Bronchial epithelial cell (primary cell): ENCODE data around the gene ENDOU. TPM values are rescaled to one million over a fixed set of nuclear protein-coding genes. Genes with fewer than 3 reads are reported as not detected.
A peak's percentile ranks its signal among the peaks of the same experiment; 100 is the strongest.

Experiments used
- DNase-seq: peaks from one replicate; pipeline ENCODE4 v3.0.0-alpha.2; 2010; ENCODE audit warnings: low read depth
- FAIRE-seq: peaks from 2 replicates; lab custom pipeline; 2011; peaks lifted over from hg19 to GRCh38; lab: Jason Lieb, UNC
- H3K27me3 ChIP-seq: 2 replicates; pipeline ENCODE4 v1.5.1; 2011; ENCODE audit warnings: low read length; ENCODE audit not compliant: control insufficient read depth, insufficient read depth
- H3K36me3 ChIP-seq: 2 replicates; pipeline ENCODE4 v1.5.1; 2011; ENCODE audit warnings: low read length; ENCODE audit not compliant: control insufficient read depth, insufficient read depth
- H3K4me3 ChIP-seq: 2 replicates; pipeline ENCODE4 v1.5.1; 2011; ENCODE audit warnings: mild to moderate bottlenecking, low read depth, low read length, control low read depth
- total RNA-seq: library from RNA; depleted of rRNA; stranded (reverse); fragments of >200 nt; gene quantifications from 2 replicates; pipeline ENCODE4 v1.2.1, GENCODE V29; 2014
- TF ChIP-seq, protein P1 (sequence below): IDR thresholded peaks from 2 replicates; pipeline ENCODE4 v1.5.1; 2011; ENCODE audit warnings: mild to moderate bottlenecking, moderate library complexity, low read length, control low read depth, inconsistent platforms; ENCODE audit not compliant: insufficient read depth, severe bottlenecking

Gene ENDOU
- total RNA-seq, 1 donor from 2014 or later = not detected

DNA sequence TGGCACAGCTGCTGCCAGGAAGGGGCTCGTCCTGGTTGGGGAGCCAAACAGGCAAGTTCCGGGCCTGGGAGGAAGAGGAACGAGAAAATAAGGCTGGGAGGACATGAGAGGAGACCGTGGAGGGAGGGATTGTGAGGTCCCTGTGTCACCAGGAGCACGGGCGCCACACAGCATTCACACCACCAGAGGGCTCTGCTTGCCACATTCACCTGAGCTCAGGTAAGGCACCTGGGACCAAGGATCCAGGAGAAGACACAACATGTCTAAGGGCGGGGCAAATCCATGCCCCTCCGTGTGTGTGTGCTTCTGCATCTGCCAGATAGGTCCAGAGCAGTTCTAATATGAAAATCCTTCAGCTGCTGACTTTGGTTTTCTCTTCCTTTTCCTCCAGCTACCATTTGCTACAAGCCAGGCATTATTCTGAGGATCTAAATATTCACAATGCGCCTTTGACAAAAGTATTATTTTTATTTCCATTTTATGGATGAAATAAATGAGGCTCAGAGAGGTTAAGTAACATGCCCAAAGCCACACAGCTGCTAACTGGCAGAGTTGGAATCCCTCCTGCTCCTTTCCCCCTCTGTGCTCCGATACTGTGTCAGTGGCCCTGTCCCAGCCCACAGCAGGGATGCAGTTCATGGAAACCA is 18.8 kb upstream of the ENDOU start:
- H3K27me3 ChIP-seq = no peaks in the 10 kb centered on the region
- TF ChIP-seq, protein P1, sequence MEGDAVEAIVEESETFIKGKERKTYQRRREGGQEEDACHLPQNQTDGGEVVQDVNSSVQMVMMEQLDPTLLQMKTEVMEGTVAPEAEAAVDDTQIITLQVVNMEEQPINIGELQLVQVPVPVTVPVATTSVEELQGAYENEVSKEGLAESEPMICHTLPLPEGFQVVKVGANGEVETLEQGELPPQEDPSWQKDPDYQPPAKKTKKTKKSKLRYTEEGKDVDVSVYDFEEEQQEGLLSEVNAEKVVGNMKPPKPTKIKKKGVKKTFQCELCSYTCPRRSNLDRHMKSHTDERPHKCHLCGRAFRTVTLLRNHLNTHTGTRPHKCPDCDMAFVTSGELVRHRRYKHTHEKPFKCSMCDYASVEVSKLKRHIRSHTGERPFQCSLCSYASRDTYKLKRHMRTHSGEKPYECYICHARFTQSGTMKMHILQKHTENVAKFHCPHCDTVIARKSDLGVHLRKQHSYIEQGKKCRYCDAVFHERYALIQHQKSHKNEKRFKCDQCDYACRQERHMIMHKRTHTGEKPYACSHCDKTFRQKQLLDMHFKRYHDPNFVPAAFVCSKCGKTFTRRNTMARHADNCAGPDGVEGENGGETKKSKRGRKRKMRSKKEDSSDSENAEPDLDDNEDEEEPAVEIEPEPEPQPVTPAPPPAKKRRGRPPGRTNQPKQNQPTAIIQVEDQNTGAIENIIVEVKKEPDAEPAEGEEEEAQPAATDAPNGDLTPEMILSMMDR = peak; percentile 96
- no peak overlapping the region for H3K4me3 ChIP-seq
- no peaks in the 10 kb centered on the region for H3K36me3 ChIP-seq
- DNase-seq = peak; percentile 73
- FAIRE-seq = peak; percentile 58

DNA sequence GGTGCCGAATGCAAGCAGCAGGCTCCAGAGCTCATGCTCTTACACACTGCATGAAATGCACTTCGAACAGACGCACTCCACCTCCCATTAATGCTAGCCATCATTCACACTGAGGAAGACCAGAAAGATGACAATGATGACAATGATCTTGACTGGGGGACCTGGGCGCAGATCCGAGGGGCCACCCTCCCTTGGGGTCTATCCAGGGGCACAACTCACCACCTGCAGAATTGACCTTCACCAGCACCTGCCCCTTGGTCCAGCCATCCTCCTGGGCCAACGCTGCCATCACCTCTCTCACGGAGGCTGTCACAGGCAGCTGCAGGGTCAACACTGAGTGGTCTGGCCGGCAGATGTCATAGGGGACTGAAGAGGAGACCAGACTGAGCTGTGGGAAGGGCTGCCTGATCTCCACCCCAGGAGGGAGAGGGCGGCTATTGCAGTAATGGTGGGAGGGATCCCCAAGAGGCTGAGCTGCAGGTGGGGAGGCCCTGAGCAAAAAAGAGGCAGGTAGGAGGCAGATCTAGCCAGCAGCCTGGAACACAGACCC is 18.1 kb upstream of the ENDOU start:
- H3K4me3 ChIP-seq = no peak overlapping the region
- H3K27me3 ChIP-seq = no peaks in the 10 kb centered on the region
- TF ChIP-seq, protein P1 = no peak
- FAIRE-seq (no peak), DNase-seq (no peak)
- H3K36me3 ChIP-seq = no peaks in the 10 kb centered on the region

DNA sequence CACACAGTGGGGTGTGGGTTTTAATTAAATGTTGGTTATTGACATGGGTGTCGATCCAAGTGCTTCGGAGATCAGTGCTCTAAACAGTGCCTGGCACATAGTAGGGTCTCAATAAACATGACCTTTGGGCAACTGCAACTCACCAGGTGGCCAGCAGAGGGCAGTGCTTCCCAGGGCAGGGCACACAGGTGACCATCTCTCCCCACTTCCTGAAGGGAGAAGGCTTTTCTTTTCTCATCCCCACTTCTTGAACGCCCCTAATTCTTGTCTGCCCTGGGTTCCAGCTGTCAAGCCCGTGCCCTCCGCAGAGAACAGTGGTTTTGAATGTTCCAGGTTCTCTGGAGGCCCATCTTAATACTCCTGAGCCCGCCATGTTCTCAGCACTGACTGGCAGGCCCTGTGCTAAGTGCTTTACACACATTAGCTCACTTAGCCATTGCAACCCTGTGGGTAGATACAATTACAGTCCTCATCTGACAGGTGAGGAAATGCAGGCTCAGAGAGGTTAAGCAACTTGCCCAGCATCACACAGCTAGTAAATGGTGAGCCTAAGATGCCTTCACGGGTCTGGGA is 17.0 kb upstream of the ENDOU start:
- H3K36me3 ChIP-seq = no peaks in the 10 kb centered on the region
- DNase-seq (peak; percentile 44), FAIRE-seq (peak; percentile 83)
- H3K4me3 ChIP-seq = no peak overlapping the region
- TF ChIP-seq, protein P1 = peak; percentile 97
- H3K27me3 ChIP-seq = no peaks in the 10 kb centered on the region

DNA sequence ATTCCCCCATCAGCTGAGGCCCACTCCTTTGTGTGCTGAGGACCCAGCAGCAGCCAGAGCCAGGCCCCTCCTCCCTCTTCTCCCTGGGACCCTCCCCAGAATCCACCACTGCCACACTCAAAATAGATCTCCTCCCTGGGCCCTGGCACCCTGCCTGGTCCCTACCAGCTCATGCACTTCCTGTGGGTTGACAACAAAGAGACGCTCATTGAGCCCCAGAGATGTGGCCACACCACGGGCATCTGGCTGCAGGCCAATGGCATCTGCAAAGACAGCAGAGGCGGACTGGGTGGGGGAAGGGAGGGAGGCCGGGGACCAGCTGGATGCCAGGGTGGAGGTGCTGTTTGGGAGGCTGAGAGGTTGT is 16.0 kb upstream of the ENDOU start:
- DNase-seq (no peak), FAIRE-seq (no peak)
- H3K27me3 ChIP-seq = no peaks in the 10 kb centered on the region
- no peaks in the 10 kb centered on the region for H3K36me3 ChIP-seq
- H3K4me3 ChIP-seq = no peak overlapping the region
- TF ChIP-seq, protein P1 = no peak

DNA sequence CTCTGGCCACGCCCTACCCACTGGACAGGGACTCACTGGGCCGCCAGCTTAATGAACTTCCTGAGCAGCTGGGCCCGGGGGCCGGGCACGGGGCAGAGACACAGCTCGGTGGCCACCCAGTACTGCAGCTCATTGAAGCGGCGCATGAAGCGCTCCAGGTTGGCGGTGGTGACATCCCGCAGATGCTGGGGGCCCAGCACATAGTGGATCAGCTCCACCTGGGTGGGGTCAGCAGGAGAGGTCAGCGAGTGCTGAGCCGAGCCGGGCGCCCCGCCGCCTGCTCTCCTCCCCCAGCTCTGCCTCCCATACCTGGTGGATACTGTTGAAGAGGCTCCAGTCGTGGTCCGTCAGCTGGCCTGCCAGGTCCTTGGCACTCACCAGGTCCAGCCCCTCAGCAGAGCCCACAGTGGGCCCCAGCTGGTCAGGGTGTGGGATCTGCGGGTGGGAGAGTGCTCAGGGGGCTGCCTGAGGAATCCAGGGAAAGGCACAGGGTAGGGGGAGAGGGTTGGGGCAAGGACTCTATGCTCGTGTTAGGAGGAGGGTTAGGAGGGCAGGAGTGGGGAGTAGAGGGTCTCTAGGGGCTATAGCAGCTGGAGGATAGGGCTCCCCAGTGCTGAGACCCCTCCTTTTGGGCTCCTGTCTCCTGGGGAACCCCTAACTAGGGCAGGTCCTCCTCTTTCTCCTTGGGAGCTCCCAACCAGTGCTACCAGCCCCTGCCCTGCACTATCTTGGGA is 15.5 kb upstream of the ENDOU start:
- TF ChIP-seq, protein P1 = no peak
- DNase-seq (no peak), FAIRE-seq (no peak)
- H3K36me3 ChIP-seq = no peaks in the 10 kb centered on the region
- no peaks in the 10 kb centered on the region for H3K27me3 ChIP-seq
- no peak overlapping the region for H3K4me3 ChIP-seq
